OCI-LY7 (cell line): ENCODE results near the gene LGR6.

Source experiments
- EZH2phosphoT487 ChIP-seq: fragments of 200-600 bp; sonication (generic); IDR thresholded peaks from 2 replicates; pipeline ENCODE4 v1.6.1; 2018; ENCODE audit warnings: low read depth, borderline replicate concordance, mild to moderate bottlenecking, mixed run types, antibody characterized with exemption, low read length, moderate library complexity, mixed read lengths
- TF ChIP-seq, protein P1 (sequence below): fragments of 200-600 bp; sonication (generic); conservative IDR thresholded peaks from 2 replicates; pipeline ENCODE4 v1.5.1; 2014; ENCODE audit warnings: mild to moderate bottlenecking, antibody characterized with exemption, low read length, moderate library complexity, mixed read lengths

GRCh38 chr1:202212787-202213186 lies 19.2 kb downstream of the LGR6 start:
- TF ChIP-seq, protein P1, sequence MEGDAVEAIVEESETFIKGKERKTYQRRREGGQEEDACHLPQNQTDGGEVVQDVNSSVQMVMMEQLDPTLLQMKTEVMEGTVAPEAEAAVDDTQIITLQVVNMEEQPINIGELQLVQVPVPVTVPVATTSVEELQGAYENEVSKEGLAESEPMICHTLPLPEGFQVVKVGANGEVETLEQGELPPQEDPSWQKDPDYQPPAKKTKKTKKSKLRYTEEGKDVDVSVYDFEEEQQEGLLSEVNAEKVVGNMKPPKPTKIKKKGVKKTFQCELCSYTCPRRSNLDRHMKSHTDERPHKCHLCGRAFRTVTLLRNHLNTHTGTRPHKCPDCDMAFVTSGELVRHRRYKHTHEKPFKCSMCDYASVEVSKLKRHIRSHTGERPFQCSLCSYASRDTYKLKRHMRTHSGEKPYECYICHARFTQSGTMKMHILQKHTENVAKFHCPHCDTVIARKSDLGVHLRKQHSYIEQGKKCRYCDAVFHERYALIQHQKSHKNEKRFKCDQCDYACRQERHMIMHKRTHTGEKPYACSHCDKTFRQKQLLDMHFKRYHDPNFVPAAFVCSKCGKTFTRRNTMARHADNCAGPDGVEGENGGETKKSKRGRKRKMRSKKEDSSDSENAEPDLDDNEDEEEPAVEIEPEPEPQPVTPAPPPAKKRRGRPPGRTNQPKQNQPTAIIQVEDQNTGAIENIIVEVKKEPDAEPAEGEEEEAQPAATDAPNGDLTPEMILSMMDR: no peak
- no peak for TF ChIP-seq EZH2phosphoT487
